HepG2 (cell line): Measurements from ENCODE around the gene CRLF1. TPM values are rescaled to one million over a fixed set of nuclear protein-coding genes. Genes with fewer than 3 reads are reported as not detected.

Experiments used
- AGO2 ChIP-seq: fragments of 200-400 bp; formaldehyde crosslinking; optimal IDR thresholded peaks from 2 replicates; pipeline ENCODE3; 2017; ENCODE audit warnings: mild to moderate bottlenecking, low read depth, low read length, moderate library complexity
- ARHGAP35 ChIP-seq: sonication (generic); formaldehyde crosslinking; IDR thresholded peaks from 2 replicates; pipeline ENCODE4 v1.9.0; 2022; ENCODE audit warnings: mild to moderate bottlenecking, inconsistent platforms, moderate library complexity, missing genetic modification reagents, borderline replicate concordance
- DNMT3B ChIP-seq: conservative IDR thresholded peaks from 2 replicates; pipeline ENCODE4 v1.6.1; 2016; ENCODE audit warnings: missing biosample characterization, control low read depth
- GABPB1 ChIP-seq: IDR thresholded peaks from 2 replicates; pipeline ENCODE4 v1.6.1; 2016; ENCODE audit warnings: mild to moderate bottlenecking, missing genetic modification reagents, moderate library complexity, missing compliant biosample characterization
- GATAD2A ChIP-seq: IDR thresholded peaks from 2 replicates; pipeline ENCODE4 v1.6.1; 2016
- HNRNPLL ChIP-seq: fragments of 200-400 bp; formaldehyde crosslinking; IDR thresholded peaks from 2 replicates; pipeline ENCODE4 v1.6.1; 2017; ENCODE audit warnings: mild to moderate bottlenecking, low read depth, low read length; ENCODE audit not compliant: poor library complexity, severe bottlenecking
- KLF9 ChIP-seq: IDR thresholded peaks from 2 replicates; pipeline ENCODE4 v1.6.1; 2016; ENCODE audit warnings: low read depth
- NR2C2 ChIP-seq: sonication (generic); formaldehyde crosslinking; IDR thresholded peaks from 2 replicates; pipeline ENCODE4 v1.4.0; 2020; ENCODE audit warnings: missing genetic modification reagents, mild to moderate bottlenecking, moderate library complexity, borderline replicate concordance
- RBM39 ChIP-seq: fragments of 200-400 bp; formaldehyde crosslinking; IDR thresholded peaks from one replicate; pipeline ENCODE4 v1.6.1; 2018; ENCODE audit warnings: antibody characterized with exemption, mild to moderate bottlenecking, low read depth, low read length; ENCODE audit not compliant: poor library complexity, severe bottlenecking
- SAP130 ChIP-seq: IDR thresholded peaks from 2 replicates; pipeline ENCODE4 v1.6.1; 2016; ENCODE audit warnings: low read depth
- SNRNP70 ChIP-seq: fragments of 200-400 bp; formaldehyde crosslinking; IDR thresholded peaks from 2 replicates; pipeline ENCODE4 v1.6.1; 2017; ENCODE audit warnings: mild to moderate bottlenecking, low read depth, low read length, moderate library complexity
- STAG1 ChIP-seq: sonication (generic); formaldehyde crosslinking; IDR thresholded peaks from 2 replicates; pipeline ENCODE4 v1.4.0; 2020; ENCODE audit warnings: missing genetic modification reagents
- ZFY ChIP-seq: sonication (generic); formaldehyde crosslinking; IDR thresholded peaks from 2 replicates; pipeline ENCODE4 v1.4.0; 2020; ENCODE audit warnings: missing genetic modification reagents
- ZNF225 ChIP-seq: sonication (generic); formaldehyde crosslinking; IDR thresholded peaks from 2 replicates; pipeline ENCODE4 v1.4.0; 2020; ENCODE audit warnings: mild to moderate bottlenecking, missing genetic modification reagents
- ZNF30 ChIP-seq: sonication (generic); formaldehyde crosslinking; IDR thresholded peaks from 2 replicates; pipeline ENCODE4 v1.5.0; 2020; ENCODE audit warnings: mild to moderate bottlenecking, missing genetic modification reagents
- ZNF713 ChIP-seq: sonication (generic); formaldehyde crosslinking; IDR thresholded peaks from 2 replicates; pipeline ENCODE4 v1.4.0; 2020; ENCODE audit warnings: mild to moderate bottlenecking, missing genetic modification reagents
- polyA plus RNA-seq, 8 experiments: library from polyadenylated mRNA; depleted of rRNA in 3 of 8; stranded (reverse) in 7 of 8; unstranded in 1 of 8; fragments of >200 nt; fragmentation: Illumina TruSeq in 4 of 8; extraction: Trizol in 4 of 8; gene quantifications; 2 replicates each; pipeline versions ENCODE4 v1.2.1 to v1.2.3, GENCODE V29; 2011 to 2016; ENCODE audit warnings: low read depth in 4 of 8, missing spikeins in 1 of 8, mixed read lengths in 1 of 8; ENCODE audit not compliant: insufficient read depth in 1 of 8
- total RNA-seq, 5 experiments: library from RNA; depleted of rRNA; stranded (reverse); fragments of >200 nt; fragmentation: Illumina TruSeq; extraction: Trizol; gene quantifications; 2 replicates each; pipeline ENCODE4 v1.2.3, GENCODE V29; 2016; ENCODE audit warnings: low read depth in 1 of 5
- TF ChIP-seq, protein P1 (sequence below): IDR thresholded peaks from 2 replicates; pipeline ENCODE4 v1.6.1; 2016; ENCODE audit warnings: missing biosample characterization, missing genetic modification reagents, low read depth
- TF ChIP-seq, protein P2 (sequence below): sonication (generic); formaldehyde crosslinking; conservative IDR thresholded peaks from 2 replicates; pipeline ENCODE4 v1.4.0; 2020; ENCODE audit warnings: mild to moderate bottlenecking, missing genetic modification reagents, moderate library complexity
- TF ChIP-seq, protein P3 (sequence below): IDR thresholded peaks from 2 replicates; pipeline ENCODE4 v1.6.1; 2016; ENCODE audit warnings: control low read depth
- TF ChIP-seq, protein P4 (sequence below): sonication (generic); formaldehyde crosslinking; IDR thresholded peaks from 2 replicates; pipeline ENCODE4 v1.5.1; 2020; ENCODE audit warnings: missing genetic modification reagents, mild to moderate bottlenecking, borderline replicate concordance
- TF ChIP-seq, protein P5 (sequence below): sonication (generic); formaldehyde crosslinking; IDR thresholded peaks from 2 replicates; pipeline ENCODE4 v1.5.1; 2020; ENCODE audit warnings: missing genetic modification reagents, mild to moderate bottlenecking, borderline replicate concordance

Gene CRLF1
- total and polyA plus RNA-seq, 2 of the 13 experiments (the other 11 are each of a cell fraction or from before 2014, with no cell fraction given), result 217 to 296 TPM

DNA sequence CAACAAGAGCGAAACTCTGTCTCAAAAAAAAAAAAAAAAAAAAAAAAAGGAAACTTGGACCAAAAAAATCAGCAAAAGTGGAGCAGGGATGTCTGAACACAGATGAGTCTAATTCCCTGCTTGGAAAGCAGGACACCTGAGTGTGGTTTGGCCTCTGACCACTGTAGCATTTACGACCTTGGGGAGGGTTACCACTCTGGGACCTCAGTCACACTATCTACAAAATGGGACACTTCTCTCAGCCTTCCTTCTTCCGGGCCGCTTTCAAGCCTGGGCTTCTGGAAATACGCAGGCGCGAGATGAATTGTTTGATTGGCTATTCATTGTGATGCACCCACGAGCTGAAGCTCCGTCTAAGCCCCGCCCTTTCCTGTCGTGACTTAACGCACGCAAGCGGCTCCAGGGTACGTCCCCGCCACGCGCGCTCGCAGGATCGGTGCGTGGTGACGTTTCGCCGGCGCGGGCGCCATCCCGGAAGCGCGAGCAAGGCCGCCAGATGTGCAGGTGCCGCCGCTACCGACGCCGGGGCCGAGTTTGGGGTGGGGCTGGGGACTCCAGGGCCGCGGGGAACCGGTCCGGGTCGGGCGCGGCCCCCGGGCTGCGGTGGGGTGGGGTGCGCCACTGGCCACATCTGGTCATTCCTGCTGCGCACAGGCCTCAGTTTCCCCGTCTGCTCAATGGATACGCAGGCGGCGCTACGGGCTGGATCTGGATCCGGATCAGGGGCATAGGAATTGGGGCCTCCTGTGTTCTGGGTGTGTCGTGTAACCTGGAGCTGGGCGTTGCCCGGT lies 49.0 kb downstream of the CRLF1 start, which contains the start of gene KXD1 (continued):
- TF ChIP-seq, protein P1, sequence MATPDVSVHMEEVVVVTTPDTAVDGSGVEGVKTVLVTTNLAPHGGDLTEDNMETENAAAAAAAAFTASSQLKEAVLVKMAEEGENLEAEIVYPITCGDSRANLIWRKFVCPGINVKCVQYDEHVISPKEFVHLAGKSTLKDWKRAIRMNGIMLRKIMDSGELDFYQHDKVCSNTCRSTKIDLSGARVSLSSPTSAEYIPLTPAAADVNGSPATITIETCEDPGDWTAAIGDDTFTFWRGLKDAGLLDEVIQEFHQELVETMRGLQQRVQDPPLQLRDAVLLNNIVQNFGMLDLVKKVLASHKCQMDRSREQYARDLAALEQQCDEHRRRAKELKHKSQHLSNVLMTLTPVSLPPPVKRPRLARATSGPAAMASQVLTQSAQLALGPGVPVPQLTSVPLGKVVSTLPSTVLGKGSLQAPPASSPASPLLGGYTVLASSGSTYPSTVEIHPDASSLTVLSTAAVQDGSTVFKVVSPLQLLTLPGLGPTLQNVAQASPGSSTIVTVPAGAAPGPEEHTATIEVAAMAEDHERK (CRISPR knock-in tag), result peak; percentile 96
- TF ChIP-seq, protein P2, sequence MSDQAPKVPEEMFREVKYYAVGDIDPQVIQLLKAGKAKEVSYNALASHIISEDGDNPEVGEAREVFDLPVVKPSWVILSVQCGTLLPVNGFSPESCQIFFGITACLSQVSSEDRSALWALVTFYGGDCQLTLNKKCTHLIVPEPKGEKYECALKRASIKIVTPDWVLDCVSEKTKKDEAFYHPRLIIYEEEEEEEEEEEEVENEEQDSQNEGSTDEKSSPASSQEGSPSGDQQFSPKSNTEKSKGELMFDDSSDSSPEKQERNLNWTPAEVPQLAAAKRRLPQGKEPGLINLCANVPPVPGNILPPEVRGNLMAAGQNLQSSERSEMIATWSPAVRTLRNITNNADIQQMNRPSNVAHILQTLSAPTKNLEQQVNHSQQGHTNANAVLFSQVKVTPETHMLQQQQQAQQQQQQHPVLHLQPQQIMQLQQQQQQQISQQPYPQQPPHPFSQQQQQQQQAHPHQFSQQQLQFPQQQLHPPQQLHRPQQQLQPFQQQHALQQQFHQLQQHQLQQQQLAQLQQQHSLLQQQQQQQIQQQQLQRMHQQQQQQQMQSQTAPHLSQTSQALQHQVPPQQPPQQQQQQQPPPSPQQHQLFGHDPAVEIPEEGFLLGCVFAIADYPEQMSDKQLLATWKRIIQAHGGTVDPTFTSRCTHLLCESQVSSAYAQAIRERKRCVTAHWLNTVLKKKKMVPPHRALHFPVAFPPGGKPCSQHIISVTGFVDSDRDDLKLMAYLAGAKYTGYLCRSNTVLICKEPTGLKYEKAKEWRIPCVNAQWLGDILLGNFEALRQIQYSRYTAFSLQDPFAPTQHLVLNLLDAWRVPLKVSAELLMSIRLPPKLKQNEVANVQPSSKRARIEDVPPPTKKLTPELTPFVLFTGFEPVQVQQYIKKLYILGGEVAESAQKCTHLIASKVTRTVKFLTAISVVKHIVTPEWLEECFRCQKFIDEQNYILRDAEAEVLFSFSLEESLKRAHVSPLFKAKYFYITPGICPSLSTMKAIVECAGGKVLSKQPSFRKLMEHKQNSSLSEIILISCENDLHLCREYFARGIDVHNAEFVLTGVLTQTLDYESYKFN (CRISPR knock-in tag), result 0 out of 2 replicates have a peak, but pooled peaks have one; percentile 36
- TF ChIP-seq ZNF30 (CRISPR knock-in tag), result no peak
- TF ChIP-seq GATAD2A (CRISPR knock-in tag), result peak; percentile 72
- TF ChIP-seq SNRNP70, result no peak
- TF ChIP-seq ZNF713 (CRISPR knock-in tag), result no peak
- 0 out of 2 replicates have a peak, but pooled peaks have one; percentile 26 for TF ChIP-seq ZNF225 (CRISPR knock-in tag)
- peak; percentile 93 for TF ChIP-seq GABPB1 (CRISPR knock-in tag)
- peak; percentile 51; the same call in 1 of the 2 replicates for TF ChIP-seq NR2C2
- TF ChIP-seq, protein P3, sequence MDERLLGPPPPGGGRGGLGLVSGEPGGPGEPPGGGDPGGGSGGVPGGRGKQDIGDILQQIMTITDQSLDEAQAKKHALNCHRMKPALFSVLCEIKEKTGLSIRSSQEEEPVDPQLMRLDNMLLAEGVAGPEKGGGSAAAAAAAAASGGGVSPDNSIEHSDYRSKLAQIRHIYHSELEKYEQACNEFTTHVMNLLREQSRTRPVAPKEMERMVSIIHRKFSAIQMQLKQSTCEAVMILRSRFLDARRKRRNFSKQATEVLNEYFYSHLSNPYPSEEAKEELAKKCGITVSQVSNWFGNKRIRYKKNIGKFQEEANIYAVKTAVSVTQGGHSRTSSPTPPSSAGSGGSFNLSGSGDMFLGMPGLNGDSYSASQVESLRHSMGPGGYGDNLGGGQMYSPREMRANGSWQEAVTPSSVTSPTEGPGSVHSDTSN (CRISPR knock-in tag), result no peak
- no peak for TF ChIP-seq KLF9 (CRISPR knock-in tag)
- peak; percentile 86 for TF ChIP-seq HNRNPLL
- peak; percentile 94 for TF ChIP-seq SAP130 (CRISPR knock-in tag)
- TF ChIP-seq, protein P4, sequence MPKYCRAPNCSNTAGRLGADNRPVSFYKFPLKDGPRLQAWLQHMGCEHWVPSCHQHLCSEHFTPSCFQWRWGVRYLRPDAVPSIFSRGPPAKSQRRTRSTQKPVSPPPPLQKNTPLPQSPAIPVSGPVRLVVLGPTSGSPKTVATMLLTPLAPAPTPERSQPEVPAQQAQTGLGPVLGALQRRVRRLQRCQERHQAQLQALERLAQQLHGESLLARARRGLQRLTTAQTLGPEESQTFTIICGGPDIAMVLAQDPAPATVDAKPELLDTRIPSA, result peak; percentile 78; the same call in 1 of the 2 replicates
- peak; percentile 83 for TF ChIP-seq ZFY
- TF ChIP-seq DNMT3B (CRISPR knock-in tag), result no peak
- TF ChIP-seq RBM39, result peak; percentile 72
- TF ChIP-seq ARHGAP35 (CRISPR knock-in tag), result peak; percentile 42; the same call in 1 of the 2 replicates
- TF ChIP-seq, protein P5, sequence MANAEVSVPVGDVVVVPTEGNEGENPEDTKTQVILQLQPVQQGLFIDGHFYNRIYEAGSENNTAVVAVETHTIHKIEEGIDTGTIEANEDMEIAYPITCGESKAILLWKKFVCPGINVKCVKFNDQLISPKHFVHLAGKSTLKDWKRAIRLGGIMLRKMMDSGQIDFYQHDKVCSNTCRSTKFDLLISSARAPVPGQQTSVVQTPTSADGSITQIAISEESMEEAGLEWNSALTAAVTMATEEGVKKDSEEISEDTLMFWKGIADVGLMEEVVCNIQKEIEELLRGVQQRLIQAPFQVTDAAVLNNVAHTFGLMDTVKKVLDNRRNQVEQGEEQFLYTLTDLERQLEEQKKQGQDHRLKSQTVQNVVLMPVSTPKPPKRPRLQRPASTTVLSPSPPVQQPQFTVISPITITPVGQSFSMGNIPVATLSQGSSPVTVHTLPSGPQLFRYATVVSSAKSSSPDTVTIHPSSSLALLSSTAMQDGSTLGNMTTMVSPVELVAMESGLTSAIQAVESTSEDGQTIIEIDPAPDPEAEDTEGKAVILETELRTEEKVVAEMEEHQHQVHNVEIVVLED, result peak; percentile 99
- TF ChIP-seq AGO2, result peak; percentile 41
- TF ChIP-seq STAG1, result 0 out of 2 replicates have a peak, but pooled peaks have one; percentile 15
